ENCODE measurements around the gene PHLDB3.

PHLDB3 gene

GRCh38 chr19:43538922-43539321 is 34.4 kb upstream of the PHLDB3 start:
- no peak for DNase-seq (ENCODE audit: low spot score)
- TF ChIP-seq, protein P1, sequence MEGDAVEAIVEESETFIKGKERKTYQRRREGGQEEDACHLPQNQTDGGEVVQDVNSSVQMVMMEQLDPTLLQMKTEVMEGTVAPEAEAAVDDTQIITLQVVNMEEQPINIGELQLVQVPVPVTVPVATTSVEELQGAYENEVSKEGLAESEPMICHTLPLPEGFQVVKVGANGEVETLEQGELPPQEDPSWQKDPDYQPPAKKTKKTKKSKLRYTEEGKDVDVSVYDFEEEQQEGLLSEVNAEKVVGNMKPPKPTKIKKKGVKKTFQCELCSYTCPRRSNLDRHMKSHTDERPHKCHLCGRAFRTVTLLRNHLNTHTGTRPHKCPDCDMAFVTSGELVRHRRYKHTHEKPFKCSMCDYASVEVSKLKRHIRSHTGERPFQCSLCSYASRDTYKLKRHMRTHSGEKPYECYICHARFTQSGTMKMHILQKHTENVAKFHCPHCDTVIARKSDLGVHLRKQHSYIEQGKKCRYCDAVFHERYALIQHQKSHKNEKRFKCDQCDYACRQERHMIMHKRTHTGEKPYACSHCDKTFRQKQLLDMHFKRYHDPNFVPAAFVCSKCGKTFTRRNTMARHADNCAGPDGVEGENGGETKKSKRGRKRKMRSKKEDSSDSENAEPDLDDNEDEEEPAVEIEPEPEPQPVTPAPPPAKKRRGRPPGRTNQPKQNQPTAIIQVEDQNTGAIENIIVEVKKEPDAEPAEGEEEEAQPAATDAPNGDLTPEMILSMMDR (IDR thresholded peaks at IDR 0.05; ENCODE audit: extremely low read depth, insufficient read depth, missing control alignments): no peak
- in situ Hi-C loops (cut with MboI; ENCODE audit: low pct_unique_long_range_greater_than_20kb, low sequenced_read_pairs, unreplicated experiment): no loop called here

DNA sequence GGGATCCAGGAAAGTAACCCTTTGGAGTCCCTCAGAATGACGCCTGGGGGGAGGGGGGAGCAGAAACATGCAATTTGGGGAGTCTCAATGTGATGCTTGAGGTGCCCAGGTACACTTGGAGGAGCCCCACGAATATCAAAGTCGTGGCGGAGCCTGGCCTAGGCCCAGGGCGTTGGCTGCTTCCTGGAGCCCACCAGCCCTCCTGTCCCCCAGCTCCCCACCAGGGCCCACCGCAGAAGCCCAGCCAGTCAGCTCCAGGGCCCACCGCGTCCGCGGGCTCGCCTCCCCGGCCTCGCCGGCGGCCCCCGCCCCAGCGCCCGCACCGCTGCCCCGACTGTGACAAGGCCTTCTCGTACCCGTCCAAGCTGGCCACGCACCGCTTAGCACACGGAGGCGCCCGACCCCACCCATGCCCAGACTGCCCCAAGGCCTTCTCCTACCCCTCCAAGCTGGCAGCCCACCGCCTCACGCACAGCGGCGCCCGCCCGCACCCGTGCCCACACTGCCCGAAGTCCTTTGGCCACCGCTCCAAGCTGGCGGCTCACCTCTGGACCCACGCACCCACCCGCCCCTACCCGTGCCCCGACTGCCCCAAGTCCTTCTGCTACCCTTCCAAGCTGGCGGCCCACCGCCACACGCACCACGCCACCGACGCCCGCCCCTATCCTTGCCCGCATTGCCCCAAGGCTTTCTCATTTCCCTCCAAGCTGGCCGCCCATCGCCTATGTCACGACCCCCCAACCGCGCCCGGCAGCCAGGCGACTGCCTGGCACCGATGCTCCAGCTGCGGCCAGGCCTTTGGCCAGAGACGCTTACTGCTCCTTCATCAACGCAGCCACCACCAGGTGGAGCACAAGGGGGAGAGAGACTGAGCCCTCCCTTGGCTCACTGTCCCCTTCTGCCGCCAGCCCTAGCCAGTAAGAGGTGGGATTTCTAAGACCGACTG is 30.5 kb upstream of the PHLDB3 start:
- no peak for DNase-seq (ENCODE audit: low spot score)
- in situ Hi-C loops (cut with MboI; ENCODE audit: low pct_unique_long_range_greater_than_20kb, low sequenced_read_pairs, unreplicated experiment): no loop called here

GRCh38 chr19:43534305-43534815 is 29.8 kb upstream of the PHLDB3 start:
- DNase-seq (ENCODE audit: low spot score): no peak
- in situ Hi-C loops (cut with MboI; ENCODE audit: low pct_unique_long_range_greater_than_20kb, low sequenced_read_pairs, unreplicated experiment): no loop called here
- TF ChIP-seq, protein P1 (IDR thresholded peaks at IDR 0.05; ENCODE audit: extremely low read depth, insufficient read depth, missing control alignments): no peak

More for the DNA sequence above, 30.5 kb upstream of the PHLDB3 start:
- TF ChIP-seq, protein P1 (IDR thresholded peaks at IDR 0.05; ENCODE audit: extremely low read depth, insufficient read depth, missing control alignments): peak; percentile 52

DNA sequence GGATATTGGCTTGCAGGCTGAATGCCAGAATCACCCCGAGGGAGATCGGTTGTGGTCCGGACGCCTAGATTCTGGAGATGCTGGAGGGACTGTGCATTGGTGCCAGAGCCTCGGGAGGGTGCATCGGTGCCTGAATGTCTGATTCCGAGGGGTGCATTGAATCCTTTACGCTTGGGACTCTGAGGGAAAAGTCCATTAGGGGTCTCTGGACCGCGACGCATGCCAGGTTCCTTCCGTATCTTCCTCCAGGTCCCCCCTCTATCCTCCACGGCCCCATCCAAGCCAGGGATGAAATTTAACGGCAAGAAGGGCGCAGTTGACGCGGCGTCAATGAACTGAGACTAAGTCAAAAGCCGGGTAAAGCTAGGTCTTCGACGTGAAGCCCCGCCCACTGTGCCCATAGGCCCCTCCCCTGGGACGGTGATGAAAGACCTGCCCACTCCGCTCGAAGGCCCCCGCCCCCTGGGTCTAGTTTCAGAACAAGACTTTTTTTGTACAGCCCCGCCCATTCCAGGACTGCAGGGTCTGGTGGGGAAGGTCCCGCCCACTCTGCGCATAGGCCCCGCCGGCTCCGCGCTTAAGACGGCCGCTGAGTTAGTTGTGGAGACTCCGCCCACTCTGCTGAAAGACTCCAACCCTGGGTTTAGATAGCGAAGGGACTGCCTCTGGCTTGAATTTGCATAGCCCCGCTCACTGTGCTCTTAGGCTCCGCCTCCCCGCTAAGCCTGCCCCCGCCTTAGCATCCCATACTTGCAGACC is 29.2 kb upstream of the PHLDB3 start:
- TF ChIP-seq, protein P1 (IDR thresholded peaks at IDR 0.05; ENCODE audit: extremely low read depth, insufficient read depth, missing control alignments): no peak
- in situ Hi-C loops (cut with MboI; ENCODE audit: low pct_unique_long_range_greater_than_20kb, low sequenced_read_pairs, unreplicated experiment): no loop called here
- peak; percentile 98 for DNase-seq (ENCODE audit: low spot score)

DNA sequence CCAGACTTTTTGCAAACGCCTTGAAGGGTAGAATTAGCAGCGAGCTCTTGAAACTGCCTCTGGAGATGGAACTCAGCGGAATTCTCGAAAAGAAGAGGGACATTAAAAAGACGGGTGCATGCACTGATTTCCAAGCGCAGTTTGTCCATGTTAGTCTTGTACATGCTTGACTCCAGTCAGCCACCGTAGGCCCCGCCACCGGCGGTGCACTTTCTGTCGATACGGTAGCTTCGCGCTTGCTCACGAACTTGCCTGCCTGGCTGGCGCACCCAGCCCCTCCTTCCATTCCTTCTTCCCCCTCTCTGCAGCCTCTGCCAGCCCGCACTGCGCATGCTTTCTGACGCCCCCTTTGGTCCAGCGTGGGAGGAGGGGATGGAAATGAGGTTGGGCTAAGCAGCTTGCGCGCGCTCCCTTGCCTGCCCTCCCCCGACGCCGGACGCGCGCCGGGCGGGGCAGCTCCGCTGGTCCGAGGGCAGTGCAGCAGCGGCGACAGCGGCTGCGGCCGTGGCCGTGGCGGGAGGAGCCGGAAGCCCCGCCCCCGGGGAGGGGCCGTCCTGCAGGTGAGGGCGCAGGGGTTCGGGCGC is 28.5 kb upstream of the PHLDB3 start, which contains the start of gene ZNF575:
TSS of gene ZNF575 (plus strand) at position 227 of the 584 bp plus-strand sequence. CDS start 1,235 bp downstream, outside the sequence.
- DNase-seq (ENCODE audit: low spot score): peak; percentile 96
- in situ Hi-C loops (cut with MboI; ENCODE audit: low pct_unique_long_range_greater_than_20kb, low sequenced_read_pairs, unreplicated experiment): no loop called here
- TF ChIP-seq, protein P1 (IDR thresholded peaks at IDR 0.05; ENCODE audit: extremely low read depth, insufficient read depth, missing control alignments): no peak

DNA sequence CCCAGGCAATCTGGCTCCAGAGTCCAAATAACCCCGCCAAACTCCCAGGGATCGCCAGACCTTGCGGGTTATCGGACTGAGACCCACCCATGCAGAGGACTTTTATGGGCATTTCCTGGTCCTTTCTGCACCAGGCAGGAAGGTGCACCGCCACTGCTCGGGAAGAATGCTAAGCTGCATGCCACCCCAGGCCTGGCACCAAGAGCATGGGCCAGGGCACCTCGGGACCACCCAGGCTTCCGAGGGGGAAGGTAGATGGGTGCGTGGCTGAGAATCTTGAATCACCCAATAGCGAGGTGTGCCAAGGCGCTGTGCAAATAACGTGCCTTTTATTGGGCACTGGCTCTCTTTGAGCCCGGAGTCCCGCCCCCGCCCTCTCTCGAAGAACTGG is 28.0 kb upstream of the PHLDB3 start:
- DNase-seq (ENCODE audit: low spot score): peak; percentile 70
- TF ChIP-seq, protein P1 (IDR thresholded peaks at IDR 0.05; ENCODE audit: extremely low read depth, insufficient read depth, missing control alignments): no peak
- in situ Hi-C loops (cut with MboI; ENCODE audit: low pct_unique_long_range_greater_than_20kb, low sequenced_read_pairs, unreplicated experiment): no loop called here
